ENCODE measurements around the gene DIABLO. TPM values are rescaled to one million over a fixed set of nuclear protein-coding genes. Genes with fewer than 3 reads are reported as not detected.
"Not testable (repeated sequence)": the region's sequence is repeated elsewhere in the genome, so short reads cannot be mapped to it uniquely, and the experiment has no call there.

The DIABLO gene
- total and polyA plus RNA-seq, 2 donors (not counting 1 experiment from before 2014, with no cell fraction given), result 59.6 to 60.6 TPM

- H3K9ac ChIP-seq (ENCODE audit: insufficient read depth, low read length), result peak within 1 kb of the TSS; percentile 7
- H3K27me3 ChIP-seq (ENCODE audit: control insufficient read depth, insufficient read depth, low read length), result peaks cover 12% of the 10 kb centered on the region
- H3K4me2 ChIP-seq (ENCODE audit: extremely low read depth, insufficient read depth, low read length), result peak within 1 kb of the TSS; percentile 88
- H3K79me2 ChIP-seq (ENCODE audit: control insufficient read depth, insufficient read depth, low read length), result no peaks in the 10 kb centered on the region
- H3K36me3 ChIP-seq (ENCODE audit: control insufficient read depth, insufficient read depth, low read length), result peaks cover 5% of the 10 kb centered on the region
- DNase-seq (ENCODE audit: low read depth in 2 of 2), result peak; percentile 42 to 47
- TF ChIP-seq, protein P1, sequence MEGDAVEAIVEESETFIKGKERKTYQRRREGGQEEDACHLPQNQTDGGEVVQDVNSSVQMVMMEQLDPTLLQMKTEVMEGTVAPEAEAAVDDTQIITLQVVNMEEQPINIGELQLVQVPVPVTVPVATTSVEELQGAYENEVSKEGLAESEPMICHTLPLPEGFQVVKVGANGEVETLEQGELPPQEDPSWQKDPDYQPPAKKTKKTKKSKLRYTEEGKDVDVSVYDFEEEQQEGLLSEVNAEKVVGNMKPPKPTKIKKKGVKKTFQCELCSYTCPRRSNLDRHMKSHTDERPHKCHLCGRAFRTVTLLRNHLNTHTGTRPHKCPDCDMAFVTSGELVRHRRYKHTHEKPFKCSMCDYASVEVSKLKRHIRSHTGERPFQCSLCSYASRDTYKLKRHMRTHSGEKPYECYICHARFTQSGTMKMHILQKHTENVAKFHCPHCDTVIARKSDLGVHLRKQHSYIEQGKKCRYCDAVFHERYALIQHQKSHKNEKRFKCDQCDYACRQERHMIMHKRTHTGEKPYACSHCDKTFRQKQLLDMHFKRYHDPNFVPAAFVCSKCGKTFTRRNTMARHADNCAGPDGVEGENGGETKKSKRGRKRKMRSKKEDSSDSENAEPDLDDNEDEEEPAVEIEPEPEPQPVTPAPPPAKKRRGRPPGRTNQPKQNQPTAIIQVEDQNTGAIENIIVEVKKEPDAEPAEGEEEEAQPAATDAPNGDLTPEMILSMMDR (conservative IDR thresholded peaks at IDR 0.05 in 1 of 2, IDR thresholded peaks at IDR 0.05 in 1 of 2; ENCODE audit: low read depth in 1 of 2, low read length in 2 of 2), result no peak
- TF ChIP-seq EZH2 (IDR thresholded peaks at IDR 0.05; ENCODE audit: low read length, missing control alignments), result peak; percentile 96
- peak within 1 kb of the TSS; percentile 14 to 61 (median 48) for H3K4me3 ChIP-seq (replicated peaks in 1 of 4; ENCODE audit: control extremely low read depth in 1 of 4, insufficient read depth in 1 of 4, low read depth in 3 of 4, low read length in 4 of 4)
- H2AFZ ChIP-seq (ENCODE audit: low read length), result peak within 1 kb of the TSS; percentile 51
- H3K4me1 ChIP-seq (ENCODE audit: control insufficient read depth, extremely low read depth, insufficient read depth, low read length), result no peaks in the 10 kb centered on the region
- no peak within 1 kb of the TSS for H3K27ac ChIP-seq (ENCODE audit: insufficient read depth, low read length)
- no peaks in the 10 kb centered on the region for H3K9me3 ChIP-seq (ENCODE audit: control insufficient read depth, insufficient read depth, low read depth, low read length)
- no peaks in the 10 kb centered on the region for H4K20me1 ChIP-seq (ENCODE audit: control insufficient read depth, extremely low read depth, insufficient read depth, low read length)
Measured at GRCh38 chr12:122203301-122204166, 22.3 kb downstream of the DIABLO start, which contains the start of gene B3GNT4. B3GNT4 (plus strand) TSS chr12:122203709; CDS start chr12:122204619, 910 bp downstream.

DNA sequence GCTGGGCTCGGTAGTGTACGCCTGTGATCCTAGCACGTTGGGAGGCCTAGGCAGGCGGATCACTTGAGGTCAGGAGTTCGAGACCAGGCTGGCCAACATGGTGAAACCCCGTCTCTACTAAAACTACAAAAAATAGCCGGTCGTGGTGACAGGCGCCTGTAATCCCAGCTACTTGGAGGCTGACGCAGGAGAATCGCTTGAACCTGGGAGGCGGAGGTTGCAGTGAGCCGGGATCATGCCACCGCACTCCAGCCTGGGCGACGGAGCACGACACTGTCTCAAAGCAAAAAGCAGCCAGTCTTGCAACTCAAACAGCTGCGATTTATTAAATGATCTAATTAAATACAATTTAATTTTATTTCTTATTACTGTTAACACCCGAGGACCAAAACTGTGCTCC, 23.0 kb downstream of the DIABLO start:
- H3K9me3 ChIP-seq (ENCODE audit: control insufficient read depth, insufficient read depth, low read depth, low read length); H3K36me3 ChIP-seq (ENCODE audit: control insufficient read depth, insufficient read depth, low read length); H3K79me2 ChIP-seq (ENCODE audit: control insufficient read depth, insufficient read depth, low read length); DNase-seq (ENCODE audit: low read depth in 2 of 2); H3K9ac ChIP-seq (ENCODE audit: insufficient read depth, low read length); H4K20me1 ChIP-seq (ENCODE audit: control insufficient read depth, extremely low read depth, insufficient read depth, low read length); H2AFZ ChIP-seq (ENCODE audit: low read length); H3K27ac ChIP-seq (ENCODE audit: insufficient read depth, low read length); H3K4me1 ChIP-seq (ENCODE audit: control insufficient read depth, extremely low read depth, insufficient read depth, low read length): not testable (repeated sequence)
- Histone ChIP-seq H3K4me3 (replicated peaks in 1 of 4; ENCODE audit: control extremely low read depth in 1 of 4, insufficient read depth in 1 of 4, low read depth in 3 of 4, low read length in 4 of 4) (peak overlapping the region; percentile 14 to 61 (median 48)), H3K4me2 (ENCODE audit: extremely low read depth, insufficient read depth, low read length) (peak overlapping the region; percentile 67), H3K27me3 (ENCODE audit: control insufficient read depth, insufficient read depth, low read length) (peaks cover 12% of the 10 kb centered on the region)

GRCh38 chr12:122202017-122202416, 23.8 kb downstream of the DIABLO start:
- no peak overlapping the region for H3K4me2 ChIP-seq (ENCODE audit: extremely low read depth, insufficient read depth, low read length)
- no peak overlapping the region for H3K27ac ChIP-seq (ENCODE audit: insufficient read depth, low read length)

More at GRCh38 chr12:122202017-122202416, 23.8 kb downstream of the DIABLO start:
- H2AFZ ChIP-seq (ENCODE audit: low read length), result no peak overlapping the region
- no peak for DNase-seq (ENCODE audit: low read depth in 2 of 2)
- H3K36me3 ChIP-seq (ENCODE audit: control insufficient read depth, insufficient read depth, low read length), result no peaks in the 10 kb centered on the region
- TF ChIP-seq, protein P1 (conservative IDR thresholded peaks at IDR 0.05 in 1 of 2, IDR thresholded peaks at IDR 0.05 in 1 of 2; ENCODE audit: low read depth in 1 of 2, low read length in 2 of 2), result no peak
- no peak for TF ChIP-seq EZH2 (IDR thresholded peaks at IDR 0.05; ENCODE audit: low read length, missing control alignments)
- H3K79me2 ChIP-seq (ENCODE audit: control insufficient read depth, insufficient read depth, low read length), result no peaks in the 10 kb centered on the region
- H3K27me3 ChIP-seq (ENCODE audit: control insufficient read depth, insufficient read depth, low read length), result peaks cover 12% of the 10 kb centered on the region
- H4K20me1 ChIP-seq (ENCODE audit: control insufficient read depth, extremely low read depth, insufficient read depth, low read length), result no peaks in the 10 kb centered on the region
- no peak overlapping the region for H3K9ac ChIP-seq (ENCODE audit: insufficient read depth, low read length)
- no peaks in the 10 kb centered on the region for H3K4me1 ChIP-seq (ENCODE audit: control insufficient read depth, extremely low read depth, insufficient read depth, low read length)
- H3K4me3 ChIP-seq (replicated peaks in 1 of 4; ENCODE audit: control extremely low read depth in 1 of 4, insufficient read depth in 1 of 4, low read depth in 3 of 4, low read length in 4 of 4), result no peak overlapping the region
- no peaks in the 10 kb centered on the region for H3K9me3 ChIP-seq (ENCODE audit: control insufficient read depth, insufficient read depth, low read depth, low read length)

All from fibroblast of lung (primary cell).